Lung (tissue), 12 donors: ENCODE results near the gene MSRB3. TPM values are rescaled to one million over a fixed set of nuclear protein-coding genes. Genes with fewer than 3 reads are reported as not detected.

Source experiments
- ATAC-seq: fragments of 200-7000 bp; cut with Tn5 transposase; one replicate; pipeline ENCODE4 v1.9.1; 2020; ENCODE audit warnings: moderate number of reproducible peaks; ENCODE audit not compliant: insufficient read depth, low FRiP score
- DNase-seq, 3 donors: peaks; one replicate each; pipeline ENCODE4 v3.0.0-alpha.2; 2013 to 2017
- H3K27ac ChIP-seq, 2 donors: one replicate each; pipeline ENCODE4 v1.5.1; 2013; ENCODE audit warnings: mild to moderate bottlenecking in 2 of 2, moderate library complexity in 2 of 2, control low read depth in 1 of 2, inconsistent platforms in 1 of 2, low read depth in 1 of 2, low read length in 1 of 2
- H3K27me3 ChIP-seq, 3 donors: one replicate each; pipeline ENCODE4 v1.5.1; 2013; ENCODE audit warnings: low read length in 2 of 3; ENCODE audit not compliant: control insufficient read depth in 3 of 3, insufficient read depth in 3 of 3
- H3K36me3 ChIP-seq, 4 donors: one replicate each; pipeline ENCODE4 v1.5.1; 2013; ENCODE audit warnings: low read length in 4 of 4, mild to moderate bottlenecking in 1 of 4, moderate library complexity in 1 of 4; ENCODE audit not compliant: control insufficient read depth in 4 of 4, insufficient read depth in 4 of 4
- H3K4me1 ChIP-seq, 5 donors: one replicate each; pipeline ENCODE4 v1.5.1; 2013; ENCODE audit warnings: low read length in 5 of 5, mild to moderate bottlenecking in 2 of 5, moderate library complexity in 1 of 5; ENCODE audit not compliant: control insufficient read depth in 5 of 5, insufficient read depth in 5 of 5
- H3K4me3 ChIP-seq: one replicate; pipeline ENCODE4 v1.5.1; 2013; ENCODE audit warnings: mild to moderate bottlenecking, control low read depth, moderate library complexity
- H3K9ac ChIP-seq, 2 donors: one replicate each; pipeline ENCODE4 v1.5.1; 2013; ENCODE audit warnings: low read length in 2 of 2, control low read depth in 1 of 2; ENCODE audit not compliant: insufficient read depth in 1 of 2
- H3K9me3 ChIP-seq, 4 donors: one replicate each; pipeline ENCODE4 v1.5.1; 2013; ENCODE audit warnings: low read length in 3 of 4, mild to moderate bottlenecking in 1 of 4, moderate library complexity in 1 of 4; ENCODE audit not compliant: control insufficient read depth in 4 of 4, insufficient read depth in 3 of 4
- CTCF ChIP-seq: IDR thresholded peaks from 2 replicates; pipeline ENCODE4 v1.5.1; 2012; ENCODE audit warnings: mild to moderate bottlenecking; ENCODE audit errors: control extremely low read depth, extremely low read depth
- WGBS, 2 donors: extraction: QIAGEN DNeasy Blood & Tissue Kit; methylation state at CpG; one replicate each; pipeline ENCODE4 v1.1.7; 2013; 5-methylcytosine and 5-hydroxymethylcytosine counted together
- polyA plus RNA-seq, 2 donors: library from polyadenylated mRNA; stranded (reverse); fragments of 200-250 nt; gene quantifications; one replicate each; pipeline ENCODE4 v1.2.1, GENCODE V29; 2013
- total RNA-seq, 2 donors: library from RNA; depleted of rRNA in 1 of 2; stranded (reverse); fragments of >200 nt in 1 of 2; gene quantifications; one replicate each; pipeline ENCODE4 v1.2.1, GENCODE V29; 2014 to 2021
- donor health status: control.
- donor health status: control.
- donor health status: Bipolar disorder and iron deficiency.
- donor health status: healthy.
- donor health status: DM: yes; HTN: yes; CAD: no.

Gene MSRB3
- total and polyA plus RNA-seq, 4 donors, result 11.5 to 41.5 (median 28.3) TPM

- peaks cover 0 to 32% (median 5%) of the 10 kb centered on the region in 5 donors for H3K4me1 ChIP-seq
- 50 to 56% methylated on average over 1 of the region's 1 CpG for WGBS, 2 donors
- ATAC-seq (no peak), DNase-seq (no peak)
- H3K4me3 ChIP-seq, result no peak overlapping the region
- TF ChIP-seq CTCF, result no peak
- H3K27me3 ChIP-seq, result no peaks in the 10 kb centered on the region
- H3K36me3 ChIP-seq, result no peaks in the 10 kb centered on the region
- no peak overlapping the region for H3K27ac ChIP-seq
- H3K9ac ChIP-seq, result no peak overlapping the region
- H3K9me3 ChIP-seq, result no peaks in the 10 kb centered on the region
Observed at GRCh38 chr12:65493913-65494245, 215.4 kb downstream of the MSRB3 start.

DNA sequence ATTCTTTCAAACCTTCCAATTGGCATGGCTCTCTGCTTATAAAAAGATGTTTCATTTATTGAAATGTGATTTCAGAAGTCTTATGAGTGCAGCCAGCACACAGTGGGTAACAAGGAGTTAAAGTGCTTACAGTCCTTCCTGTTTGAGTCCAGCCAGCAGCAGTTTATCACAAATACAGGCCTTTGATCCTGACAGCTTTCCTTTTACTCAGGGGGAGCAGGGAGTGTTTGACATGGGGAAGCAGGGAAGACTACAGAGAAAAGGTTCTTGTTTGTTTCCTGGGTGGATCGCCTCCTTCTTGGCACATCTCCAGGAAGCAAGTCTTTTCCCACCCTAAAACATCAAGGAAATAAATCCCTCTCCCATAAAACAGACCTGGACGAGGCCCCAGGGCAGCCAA, 216.1 kb downstream of the MSRB3 start:
- 63 to 69% methylated on average over 2 of the region's 2 CpGs for WGBS, 2 donors
- Histone ChIP-seq H3K4me1 (peaks cover 0 to 32% (median 5%) of the 10 kb centered on the region in 5 donors), H3K9ac (no peak overlapping the region), H3K9me3 (no peaks in the 10 kb centered on the region), H3K27me3 (no peaks in the 10 kb centered on the region), H3K36me3 (no peaks in the 10 kb centered on the region), H3K4me3 (no peak overlapping the region), H3K27ac (no peak overlapping the region)
- no peak for TF ChIP-seq CTCF
- ATAC-seq (no peak), DNase-seq (peak in 2 of 3 donors; percentile 56 to 74)

GRCh38 chr12:65495233-65495632, 216.8 kb downstream of the MSRB3 start:
- Histone ChIP-seq H3K9ac (no peak overlapping the region), H3K27me3 (no peaks in the 10 kb centered on the region), H3K9me3 (no peaks in the 10 kb centered on the region), H3K36me3 (no peaks in the 10 kb centered on the region), H3K4me3 (no peak overlapping the region), H3K4me1 (peaks cover 0 to 34% (median 9%) of the 10 kb centered on the region in 5 donors), H3K27ac (no peak overlapping the region)
- no peak for ATAC-seq
- no peak for TF ChIP-seq CTCF
- DNase-seq, result no peak
- 49 to 59% methylated on average over 2 of the region's 2 CpGs for WGBS, 2 donors

- no peak overlapping the region for H3K9ac ChIP-seq
- no peak overlapping the region for H3K27ac ChIP-seq
- H3K9me3 ChIP-seq, result no peaks in the 10 kb centered on the region
- TF ChIP-seq CTCF, result no peak
- no peaks in the 10 kb centered on the region for H3K27me3 ChIP-seq
- peaks cover 0 to 47% (median 22%) of the 10 kb centered on the region in 5 donors for H3K4me1 ChIP-seq
- WGBS, 2 donors, result 14 to 33% methylated on average over 2 of the region's 2 CpGs
- ATAC-seq (no peak), DNase-seq (peak in 2 of 3 donors; percentile 35 to 70)
- no peaks in the 10 kb centered on the region for H3K36me3 ChIP-seq
- H3K4me3 ChIP-seq, result no peak overlapping the region
Observed at GRCh38 chr12:65496617-65497016, 218.1 kb downstream of the MSRB3 start.
